ENCODE measurements around the gene SLC30A3.
"Not testable (repeated sequence)": the region's sequence is repeated elsewhere in the genome, so short reads cannot be mapped to it uniquely, and the experiment has no call there.

The SLC30A3 gene

GRCh38 chr2:27303093-27304025, 40.5 kb upstream of the SLC30A3 start:
- DNase-seq (ENCODE audit: low spot score): no peak
- no peak overlapping the region for H3K4me3 ChIP-seq (ENCODE audit: low read length in 2 of 2)
- peaks cover 0 to 1% of the 10 kb centered on the region in 2 donors for H3K9me3 ChIP-seq (replicated peaks in 1 of 2; ENCODE audit: control insufficient read depth in 2 of 2, insufficient read depth in 1 of 2, low read depth in 1 of 2, low read length in 2 of 2)
- no peak overlapping the region for H3K18ac ChIP-seq (ENCODE audit: low read length)
- no peak overlapping the region for H4K8ac ChIP-seq (ENCODE audit: low read depth, low read length)
- no peak overlapping the region for H3K9ac ChIP-seq (ENCODE audit: low read depth, low read length, poor library complexity)
- no peak overlapping the region for H3K14ac ChIP-seq (ENCODE audit: low read length)
- H3K4me1 ChIP-seq (ENCODE audit: control insufficient read depth in 2 of 2, insufficient read depth in 1 of 2, low read depth in 1 of 2, low read length in 2 of 2): peaks cover 0 to 3% of the 10 kb centered on the region in 2 donors
- peaks cover 5% of the 10 kb centered on the region for H3K79me1 ChIP-seq (ENCODE audit: low read depth, low read length)
- peaks cover 0 to under 1% of the 10 kb centered on the region in 2 donors for H3K36me3 ChIP-seq (replicated peaks in 1 of 2; ENCODE audit: control insufficient read depth in 2 of 2, insufficient read depth in 2 of 2, low read length in 2 of 2)
- no peak overlapping the region for H2BK15ac ChIP-seq (ENCODE audit: low read length)
- WGBS, 2 donors (ENCODE audit: extremely low coverage in 2 of 2, insufficient read length in 2 of 2, insufficient replicate concordance in 1 of 2): no CpG with 5 or more reads among the region's 25 CpGs
- peak overlapping the region; percentile 75 for H2AFZ ChIP-seq (ENCODE audit: low read length)
- no peak overlapping the region for H2BK12ac ChIP-seq (ENCODE audit: low read length)
- no peak overlapping the region for H3K23ac ChIP-seq (ENCODE audit: low read depth, low read length, poor library complexity)
- peaks cover 28 to 42% (median 37%) of the 10 kb centered on the region in 3 experiments for H3K27me3 ChIP-seq (ENCODE audit: control insufficient read depth in 3 of 3, insufficient read depth in 3 of 3, low read depth in 1 of 3, low read length in 3 of 3)
- no peak overlapping the region for H2BK120ac ChIP-seq (ENCODE audit: low read depth, low read length)
- H3K27ac ChIP-seq (replicated peaks; ENCODE audit: low read length): no peak overlapping the region
- no peak overlapping the region for H3K4ac ChIP-seq (ENCODE audit: low read length)
- no peak overlapping the region for H3K4me2 ChIP-seq (ENCODE audit: insufficient read depth, low read length, poor library complexity, severe bottlenecking)
- H4K91ac ChIP-seq (ENCODE audit: low read depth, low read length, poor library complexity): no peak overlapping the region
- no peak overlapping the region for H2BK5ac ChIP-seq (ENCODE audit: low read length)
- no peak overlapping the region for H2AK5ac ChIP-seq (ENCODE audit: low read depth, low read length)

GRCh38 chr2:27300606-27301005, 37.8 kb upstream of the SLC30A3 start:
- not testable (repeated sequence) for H3K4me1 ChIP-seq (ENCODE audit: control insufficient read depth in 2 of 2, insufficient read depth in 1 of 2, low read depth in 1 of 2, low read length in 2 of 2); H3K23ac ChIP-seq (ENCODE audit: low read depth, low read length, poor library complexity); H3K9me3 ChIP-seq (replicated peaks in 1 of 2; ENCODE audit: control insufficient read depth in 2 of 2, insufficient read depth in 1 of 2, low read depth in 1 of 2, low read length in 2 of 2); H3K18ac ChIP-seq (ENCODE audit: low read length); H3K4me2 ChIP-seq (ENCODE audit: insufficient read depth, low read length, poor library complexity, severe bottlenecking); H4K8ac ChIP-seq (ENCODE audit: low read depth, low read length); H3K27ac ChIP-seq (replicated peaks; ENCODE audit: low read length); H3K4ac ChIP-seq (ENCODE audit: low read length); H2AK5ac ChIP-seq (ENCODE audit: low read depth, low read length); H4K91ac ChIP-seq (ENCODE audit: low read depth, low read length, poor library complexity); H3K79me1 ChIP-seq (ENCODE audit: low read depth, low read length); H2BK5ac ChIP-seq (ENCODE audit: low read length); DNase-seq (ENCODE audit: low spot score); H2AFZ ChIP-seq (ENCODE audit: low read length); H3K9ac ChIP-seq (ENCODE audit: low read depth, low read length, poor library complexity); H3K14ac ChIP-seq (ENCODE audit: low read length); H2BK15ac ChIP-seq (ENCODE audit: low read length); H3K4me3 ChIP-seq (ENCODE audit: low read length in 2 of 2); H2BK120ac ChIP-seq (ENCODE audit: low read depth, low read length); H2BK12ac ChIP-seq (ENCODE audit: low read length); H3K36me3 ChIP-seq (replicated peaks in 1 of 2; ENCODE audit: control insufficient read depth in 2 of 2, insufficient read depth in 2 of 2, low read length in 2 of 2)
- no CpG with 5 or more reads among the region's 4 CpGs for WGBS, 2 donors (ENCODE audit: extremely low coverage in 2 of 2, insufficient read length in 2 of 2, insufficient replicate concordance in 1 of 2)
- H3K27me3 ChIP-seq (ENCODE audit: control insufficient read depth in 3 of 3, insufficient read depth in 3 of 3, low read depth in 1 of 3, low read length in 3 of 3): peaks cover 3 to 39% (median 9%) of the 10 kb centered on the region in 3 experiments

- no peak overlapping the region for H2BK120ac ChIP-seq (ENCODE audit: low read depth, low read length)
- no peak overlapping the region for H3K4me2 ChIP-seq (ENCODE audit: insufficient read depth, low read length, poor library complexity, severe bottlenecking)
- H3K9ac ChIP-seq (ENCODE audit: low read depth, low read length, poor library complexity): no peak overlapping the region
- H3K4ac ChIP-seq (ENCODE audit: low read length): no peak overlapping the region
- no peaks in the 10 kb centered on the region for H3K36me3 ChIP-seq (replicated peaks in 1 of 2; ENCODE audit: control insufficient read depth in 2 of 2, insufficient read depth in 2 of 2, low read length in 2 of 2)
- peak overlapping the region; percentile 11 for H2AFZ ChIP-seq (ENCODE audit: low read length)
- H3K18ac ChIP-seq (ENCODE audit: low read length): no peak overlapping the region
- DNase-seq (ENCODE audit: low spot score): no peak
- H3K4me1 ChIP-seq (ENCODE audit: control insufficient read depth in 2 of 2, insufficient read depth in 1 of 2, low read depth in 1 of 2, low read length in 2 of 2): no peaks in the 10 kb centered on the region
- H3K4me3 ChIP-seq (ENCODE audit: low read length in 2 of 2): no peak overlapping the region
- no peak overlapping the region for H3K14ac ChIP-seq (ENCODE audit: low read length)
- peak overlapping the region; percentile 71 for H2BK5ac ChIP-seq (ENCODE audit: low read length)
- no peak overlapping the region for H3K27ac ChIP-seq (replicated peaks; ENCODE audit: low read length)
- peaks cover 0 to 38% (median 0%) of the 10 kb centered on the region in 3 experiments for H3K27me3 ChIP-seq (ENCODE audit: control insufficient read depth in 3 of 3, insufficient read depth in 3 of 3, low read depth in 1 of 3, low read length in 3 of 3)
- no peak overlapping the region for H4K91ac ChIP-seq (ENCODE audit: low read depth, low read length, poor library complexity)
- no peak overlapping the region for H4K8ac ChIP-seq (ENCODE audit: low read depth, low read length)
- no CpG with 5 or more reads among the region's 18 CpGs for WGBS, 2 donors (ENCODE audit: extremely low coverage in 2 of 2, insufficient read length in 2 of 2, insufficient replicate concordance in 1 of 2)
- no peak overlapping the region for H2BK15ac ChIP-seq (ENCODE audit: low read length)
- no peak overlapping the region for H2AK5ac ChIP-seq (ENCODE audit: low read depth, low read length)
- no peak overlapping the region for H2BK12ac ChIP-seq (ENCODE audit: low read length)
- H3K23ac ChIP-seq (ENCODE audit: low read depth, low read length, poor library complexity): peak overlapping the region; percentile 89
- no peaks in the 10 kb centered on the region for H3K9me3 ChIP-seq (replicated peaks in 1 of 2; ENCODE audit: control insufficient read depth in 2 of 2, insufficient read depth in 1 of 2, low read depth in 1 of 2, low read length in 2 of 2)
- H3K79me1 ChIP-seq (ENCODE audit: low read depth, low read length): no peaks in the 10 kb centered on the region
These were observed 35.7 kb upstream of the SLC30A3 start for GRCh38 chr2:27298391-27299080.

GRCh38 chr2:27297195-27297594, 34.3 kb upstream of the SLC30A3 start:
- no peak for DNase-seq (ENCODE audit: low spot score)
- no peak overlapping the region for H3K18ac ChIP-seq (ENCODE audit: low read length)

More at GRCh38 chr2:27297195-27297594, 34.3 kb upstream of the SLC30A3 start:
- no peak overlapping the region for H2AK5ac ChIP-seq (ENCODE audit: low read depth, low read length)
- no peak overlapping the region for H3K4ac ChIP-seq (ENCODE audit: low read length)
- H3K9ac ChIP-seq (ENCODE audit: low read depth, low read length, poor library complexity): no peak overlapping the region
- no peaks in the 10 kb centered on the region for H3K4me1 ChIP-seq (ENCODE audit: control insufficient read depth in 2 of 2, insufficient read depth in 1 of 2, low read depth in 1 of 2, low read length in 2 of 2)
- H3K27me3 ChIP-seq (ENCODE audit: control insufficient read depth in 3 of 3, insufficient read depth in 3 of 3, low read depth in 1 of 3, low read length in 3 of 3): peaks cover 0 to 52% (median 0%) of the 10 kb centered on the region in 3 experiments
- no peak overlapping the region for H4K91ac ChIP-seq (ENCODE audit: low read depth, low read length, poor library complexity)
- H3K36me3 ChIP-seq (replicated peaks in 1 of 2; ENCODE audit: control insufficient read depth in 2 of 2, insufficient read depth in 2 of 2, low read length in 2 of 2): no peaks in the 10 kb centered on the region
- H2AFZ ChIP-seq (ENCODE audit: low read length): no peak overlapping the region
- WGBS, 2 donors (ENCODE audit: extremely low coverage in 2 of 2, insufficient read length in 2 of 2, insufficient replicate concordance in 1 of 2): no CpG with 5 or more reads among the region's 3 CpGs
- H3K23ac ChIP-seq (ENCODE audit: low read depth, low read length, poor library complexity): no peak overlapping the region
- H2BK12ac ChIP-seq (ENCODE audit: low read length): no peak overlapping the region
- H3K14ac ChIP-seq (ENCODE audit: low read length): no peak overlapping the region
- no peaks in the 10 kb centered on the region for H3K79me1 ChIP-seq (ENCODE audit: low read depth, low read length)
- no peak overlapping the region for H2BK15ac ChIP-seq (ENCODE audit: low read length)
- H2BK5ac ChIP-seq (ENCODE audit: low read length): no peak overlapping the region
- H3K4me3 ChIP-seq (ENCODE audit: low read length in 2 of 2): no peak overlapping the region
- H3K4me2 ChIP-seq (ENCODE audit: insufficient read depth, low read length, poor library complexity, severe bottlenecking): no peak overlapping the region
- H3K27ac ChIP-seq (replicated peaks; ENCODE audit: low read length): no peak overlapping the region
- no peaks in the 10 kb centered on the region for H3K9me3 ChIP-seq (replicated peaks in 1 of 2; ENCODE audit: control insufficient read depth in 2 of 2, insufficient read depth in 1 of 2, low read depth in 1 of 2, low read length in 2 of 2)
- H4K8ac ChIP-seq (ENCODE audit: low read depth, low read length): no peak overlapping the region
- no peak overlapping the region for H2BK120ac ChIP-seq (ENCODE audit: low read depth, low read length)

Measured in neuronal stem cell (in vitro differentiated cells).